ENCODE data around the gene PLA2G4A.

PLA2G4A gene

DNA sequence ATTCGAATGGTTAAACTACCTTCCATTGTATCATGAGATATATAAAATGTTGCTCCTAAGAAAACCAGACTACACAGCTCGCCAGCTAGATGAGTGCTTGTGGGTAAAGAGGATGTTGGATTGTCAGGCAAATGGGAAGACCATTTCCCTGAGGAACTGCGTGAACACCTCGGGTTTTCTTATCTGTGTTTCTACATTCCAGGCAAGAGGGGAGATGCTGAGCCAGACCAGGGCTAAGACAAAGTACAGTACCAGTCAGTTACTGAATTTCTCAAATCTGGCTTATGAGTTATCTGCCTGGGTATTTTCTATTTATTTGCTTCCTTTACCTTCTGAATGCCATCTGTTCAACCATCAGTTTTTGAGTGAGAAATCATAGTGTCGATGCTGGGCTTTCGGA lies 170.8 kb downstream of the PLA2G4A start:
- no peaks in the 10 kb centered on the region for H3K4me1 ChIP-seq (ENCODE audit: control insufficient read depth, insufficient read depth, low read length)
- H3K27me3 ChIP-seq (ENCODE audit: control insufficient read depth, insufficient read depth, low read length): no peaks in the 10 kb centered on the region
- H3K36me3 ChIP-seq (ENCODE audit: control insufficient read depth, insufficient read depth, low read length): no peaks in the 10 kb centered on the region
- H3K9ac ChIP-seq (ENCODE audit: low read length): no peak overlapping the region
- H3K4me3 ChIP-seq (ENCODE audit: low read length): no peak overlapping the region
- H3K27ac ChIP-seq (ENCODE audit: low read depth, low read length): no peak overlapping the region

DNA sequence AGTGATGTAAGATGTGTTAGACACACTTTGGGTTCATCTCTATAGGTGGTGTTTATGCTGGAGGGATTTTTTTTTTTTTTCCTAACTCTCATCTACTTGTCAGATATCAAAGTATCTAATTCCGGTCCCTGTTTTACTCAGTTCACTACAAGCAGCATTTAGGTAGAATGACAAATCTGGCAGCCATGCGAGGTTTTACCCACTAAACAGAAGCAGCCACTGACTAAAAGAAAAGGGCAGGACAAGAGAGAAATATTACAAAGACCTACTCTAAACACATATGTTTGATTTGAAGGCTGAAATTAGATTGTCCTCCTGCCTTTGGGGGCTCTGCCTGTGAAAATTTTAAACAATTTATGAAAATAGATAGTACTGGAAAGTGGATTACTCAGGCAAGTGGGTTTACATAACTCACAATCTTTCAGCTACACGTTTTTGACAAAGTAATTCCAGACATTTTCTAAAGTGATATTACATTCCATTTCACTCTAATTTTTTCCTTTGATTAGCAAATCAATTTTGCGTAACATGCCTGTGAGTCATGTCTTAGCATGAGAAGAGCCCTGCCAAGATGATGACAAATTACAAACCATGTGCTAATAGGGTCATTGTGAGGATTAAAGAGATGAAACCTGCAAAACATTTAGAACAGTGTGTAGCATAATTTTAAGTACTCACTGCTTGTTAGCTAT lies 172.6 kb downstream of the PLA2G4A start:
- H3K27ac ChIP-seq (ENCODE audit: low read depth, low read length): no peak overlapping the region
- no peaks in the 10 kb centered on the region for H3K27me3 ChIP-seq (ENCODE audit: control insufficient read depth, insufficient read depth, low read length)
- H3K36me3 ChIP-seq (ENCODE audit: control insufficient read depth, insufficient read depth, low read length): no peaks in the 10 kb centered on the region
- no peaks in the 10 kb centered on the region for H3K4me1 ChIP-seq (ENCODE audit: control insufficient read depth, insufficient read depth, low read length)
- H3K9ac ChIP-seq (ENCODE audit: low read length): no peak overlapping the region
- H3K4me3 ChIP-seq (ENCODE audit: low read length): no peak overlapping the region

DNA sequence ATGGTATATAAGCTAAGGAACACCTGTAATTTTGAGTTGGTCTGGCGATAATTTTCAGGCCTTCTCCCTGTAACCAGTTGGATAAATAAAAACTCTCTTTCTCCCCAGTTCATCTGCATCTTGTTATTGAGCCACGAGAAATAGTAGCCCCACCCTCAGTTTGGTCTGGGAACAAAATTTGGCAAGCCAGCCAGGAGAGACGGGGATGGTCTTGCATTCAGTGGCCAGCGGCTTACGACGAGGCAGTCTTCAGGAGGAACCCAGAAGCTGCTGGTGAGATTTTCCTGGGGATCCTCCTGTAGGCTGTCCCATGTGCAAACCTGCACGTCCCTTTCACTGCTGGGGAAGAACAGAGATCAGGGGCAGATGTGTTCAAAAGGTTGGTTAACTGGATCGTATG lies 174.6 kb downstream of the PLA2G4A start:
- no peaks in the 10 kb centered on the region for H3K36me3 ChIP-seq (ENCODE audit: control insufficient read depth, insufficient read depth, low read length)
- H3K27ac ChIP-seq (ENCODE audit: low read depth, low read length): no peak overlapping the region
- no peaks in the 10 kb centered on the region for H3K4me1 ChIP-seq (ENCODE audit: control insufficient read depth, insufficient read depth, low read length)
- no peak overlapping the region for H3K4me3 ChIP-seq (ENCODE audit: low read length)
- no peaks in the 10 kb centered on the region for H3K27me3 ChIP-seq (ENCODE audit: control insufficient read depth, insufficient read depth, low read length)
- H3K9ac ChIP-seq (ENCODE audit: low read length): no peak overlapping the region

DNA sequence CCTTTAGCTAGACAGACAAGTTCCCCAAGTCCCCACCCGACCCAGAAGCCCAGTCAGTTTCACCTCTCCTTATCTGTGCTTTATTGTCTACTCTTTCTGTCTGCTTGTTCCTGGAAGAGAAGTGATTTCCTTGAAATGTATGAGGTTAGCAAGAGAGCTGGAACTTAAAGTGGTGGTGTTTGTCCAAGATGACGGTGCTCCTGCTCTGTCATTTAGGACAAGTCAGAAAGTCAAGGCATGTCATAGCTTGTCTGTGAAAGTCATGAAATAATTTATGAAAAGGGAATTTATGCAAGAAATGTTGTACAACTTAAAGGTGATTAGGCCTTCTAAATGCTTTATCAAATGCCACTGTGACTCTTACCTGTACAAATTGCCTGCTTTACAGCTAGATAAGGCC lies 178.1 kb downstream of the PLA2G4A start:
- H3K27me3 ChIP-seq (ENCODE audit: control insufficient read depth, insufficient read depth, low read length): no peaks in the 10 kb centered on the region
- no peaks in the 10 kb centered on the region for H3K4me1 ChIP-seq (ENCODE audit: control insufficient read depth, insufficient read depth, low read length)
- no peak overlapping the region for H3K4me3 ChIP-seq (ENCODE audit: low read length)
- no peak overlapping the region for H3K27ac ChIP-seq (ENCODE audit: low read depth, low read length)
- H3K36me3 ChIP-seq (ENCODE audit: control insufficient read depth, insufficient read depth, low read length): no peaks in the 10 kb centered on the region
- no peak overlapping the region for H3K9ac ChIP-seq (ENCODE audit: low read length)

DNA sequence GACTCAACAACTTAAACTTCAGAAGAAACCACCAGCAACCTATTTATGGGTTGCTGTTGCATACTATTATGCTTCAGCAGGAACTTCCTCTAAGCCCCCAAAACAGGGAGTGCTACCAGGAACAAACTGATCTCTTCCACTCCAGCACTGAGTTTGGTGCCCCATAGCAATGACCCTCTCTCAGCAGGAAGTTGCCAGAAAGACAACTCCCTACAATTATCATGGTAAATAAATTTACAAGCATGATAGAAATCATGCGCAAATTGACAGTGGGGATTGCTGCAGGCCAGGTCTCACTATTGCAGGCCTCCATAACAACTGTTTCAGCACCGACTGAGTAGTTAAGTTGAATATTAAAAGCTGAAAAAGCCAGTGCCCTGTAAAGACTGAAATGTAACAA lies 180.6 kb downstream of the PLA2G4A start:
- Histone ChIP-seq H3K4me1 (ENCODE audit: control insufficient read depth, insufficient read depth, low read length) (no peaks in the 10 kb centered on the region), H3K27me3 (ENCODE audit: control insufficient read depth, insufficient read depth, low read length) (no peaks in the 10 kb centered on the region), H3K36me3 (ENCODE audit: control insufficient read depth, insufficient read depth, low read length) (no peaks in the 10 kb centered on the region), H3K4me3 (ENCODE audit: low read length) (no peak overlapping the region), H3K27ac (ENCODE audit: low read depth, low read length) (no peak overlapping the region), H3K9ac (ENCODE audit: low read length) (no peak overlapping the region)

DNA sequence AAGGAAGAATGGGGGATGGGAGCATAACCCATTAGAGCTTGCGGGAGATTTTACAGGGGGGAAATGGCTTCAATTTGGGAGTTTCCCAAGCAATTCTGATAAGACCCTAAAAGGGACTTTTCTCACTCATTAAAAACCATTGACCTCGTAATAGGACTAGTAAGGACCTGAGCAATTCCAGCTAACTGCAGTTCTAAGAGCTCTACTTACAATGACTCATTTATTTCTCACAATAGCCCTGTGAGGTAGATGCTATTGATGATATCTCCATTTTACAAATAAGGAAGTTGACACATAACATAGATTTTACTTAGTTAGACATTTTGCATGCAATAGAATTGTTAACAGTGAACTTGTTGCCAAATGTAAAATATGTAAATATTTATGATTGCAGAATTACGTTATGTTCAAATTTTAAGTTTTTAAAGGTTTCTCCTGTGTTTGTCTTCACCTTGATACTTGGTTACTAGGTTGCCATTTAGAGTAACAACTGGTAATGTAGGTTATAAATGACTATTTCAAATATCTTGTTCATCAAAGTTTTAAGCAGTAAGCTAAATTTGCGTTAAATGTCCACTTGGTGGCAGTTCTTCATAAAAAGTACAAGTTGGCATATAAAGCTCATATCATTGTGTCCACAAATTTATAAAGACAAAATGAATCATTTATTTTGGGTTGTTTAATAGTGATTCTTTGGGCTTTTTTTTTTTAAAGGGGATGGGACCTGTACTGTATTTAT lies 182.0 kb downstream of the PLA2G4A start:
- H3K27ac ChIP-seq (ENCODE audit: low read depth, low read length): no peak overlapping the region
- no peaks in the 10 kb centered on the region for H3K27me3 ChIP-seq (ENCODE audit: control insufficient read depth, insufficient read depth, low read length)
- no peaks in the 10 kb centered on the region for H3K36me3 ChIP-seq (ENCODE audit: control insufficient read depth, insufficient read depth, low read length)
- H3K4me1 ChIP-seq (ENCODE audit: control insufficient read depth, insufficient read depth, low read length): no peaks in the 10 kb centered on the region
- H3K4me3 ChIP-seq (ENCODE audit: low read length): no peak overlapping the region
- no peak overlapping the region for H3K9ac ChIP-seq (ENCODE audit: low read length)

DNA sequence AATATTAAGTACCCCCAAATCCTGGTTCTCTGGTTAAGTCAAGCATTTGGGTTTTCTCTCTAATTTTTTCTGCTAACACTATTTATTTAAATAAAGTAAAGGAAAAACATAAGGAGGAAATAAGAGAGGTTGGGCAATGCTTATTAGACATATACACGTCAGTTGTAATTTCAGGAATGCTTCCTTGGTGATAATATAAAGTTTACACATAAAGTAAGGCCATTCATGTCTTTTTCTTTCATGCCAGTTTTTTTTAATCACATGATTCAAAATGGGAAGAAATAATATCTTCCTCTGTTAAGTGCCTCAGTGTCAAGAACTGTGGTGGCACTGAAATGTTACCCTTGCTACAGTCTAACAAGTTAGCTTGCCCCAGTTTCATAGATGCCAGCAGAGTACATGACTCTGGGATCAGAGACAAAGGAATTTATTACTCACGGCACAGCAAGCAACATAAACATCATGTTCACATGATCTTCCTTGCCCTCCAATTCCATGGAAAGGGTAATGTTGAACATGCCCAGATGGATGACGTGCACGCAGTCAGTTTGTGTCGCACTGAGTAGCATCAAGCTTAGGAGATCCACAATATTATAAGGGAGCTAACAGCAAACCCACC lies 184.9 kb downstream of the PLA2G4A start:
- Histone ChIP-seq H3K36me3 (ENCODE audit: control insufficient read depth, insufficient read depth, low read length) (no peaks in the 10 kb centered on the region), H3K27ac (ENCODE audit: low read depth, low read length) (no peak overlapping the region), H3K27me3 (ENCODE audit: control insufficient read depth, insufficient read depth, low read length) (no peaks in the 10 kb centered on the region), H3K4me1 (ENCODE audit: control insufficient read depth, insufficient read depth, low read length) (no peaks in the 10 kb centered on the region), H3K9ac (ENCODE audit: low read length) (no peak overlapping the region), H3K4me3 (ENCODE audit: low read length) (no peak overlapping the region)

DNA sequence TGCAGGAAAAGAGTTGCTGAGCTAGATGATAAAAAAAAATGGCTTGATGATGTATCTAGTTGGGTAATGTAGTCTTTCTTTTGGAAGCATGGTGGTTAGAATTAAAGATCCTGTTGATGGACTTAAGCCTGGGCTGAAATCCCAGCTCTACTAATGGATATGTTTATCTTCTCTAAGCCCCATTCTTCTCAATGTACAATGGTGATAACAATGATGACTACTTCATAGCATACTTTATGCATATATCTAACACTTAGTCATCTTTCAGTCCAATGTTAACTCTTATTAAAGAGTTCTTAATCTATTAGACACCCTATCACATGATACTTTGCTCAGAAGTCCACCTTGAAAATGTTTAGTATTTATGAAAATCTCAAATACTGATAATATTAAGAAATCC lies 189.5 kb downstream of the PLA2G4A start:
- Histone ChIP-seq H3K27me3 (ENCODE audit: control insufficient read depth, insufficient read depth, low read length) (no peaks in the 10 kb centered on the region), H3K4me3 (ENCODE audit: low read length) (no peak overlapping the region), H3K4me1 (ENCODE audit: control insufficient read depth, insufficient read depth, low read length) (no peaks in the 10 kb centered on the region), H3K27ac (ENCODE audit: low read depth, low read length) (no peak overlapping the region), H3K36me3 (ENCODE audit: control insufficient read depth, insufficient read depth, low read length) (no peaks in the 10 kb centered on the region), H3K9ac (ENCODE audit: low read length) (no peak overlapping the region)

DNA sequence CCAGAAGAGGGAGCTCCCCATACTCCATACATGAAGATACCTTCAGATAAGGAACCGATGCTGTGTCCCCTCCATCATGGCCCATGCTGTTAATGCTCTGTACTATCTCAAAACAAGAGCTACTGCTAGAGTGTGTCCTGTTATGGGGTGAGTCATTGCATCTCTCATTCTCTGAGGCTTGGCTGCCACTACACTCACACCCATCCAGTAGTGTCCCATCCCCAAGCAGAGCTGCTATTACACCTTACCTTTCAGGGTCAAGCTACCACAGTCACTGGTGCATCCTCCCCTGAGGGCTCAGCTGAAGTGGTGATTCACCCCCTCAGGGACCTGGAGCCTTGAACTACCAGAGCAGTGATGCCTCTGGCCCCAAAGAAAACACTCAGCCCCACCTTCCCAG lies 198.5 kb downstream of the PLA2G4A start:
- Histone ChIP-seq H3K4me3 (ENCODE audit: low read length) (no peak overlapping the region), H3K9ac (ENCODE audit: low read length) (no peak overlapping the region), H3K27ac (ENCODE audit: low read depth, low read length) (no peak overlapping the region), H3K36me3 (ENCODE audit: control insufficient read depth, insufficient read depth, low read length) (no peaks in the 10 kb centered on the region), H3K4me1 (ENCODE audit: control insufficient read depth, insufficient read depth, low read length) (no peaks in the 10 kb centered on the region), H3K27me3 (ENCODE audit: control insufficient read depth, insufficient read depth, low read length) (no peaks in the 10 kb centered on the region)

DNA sequence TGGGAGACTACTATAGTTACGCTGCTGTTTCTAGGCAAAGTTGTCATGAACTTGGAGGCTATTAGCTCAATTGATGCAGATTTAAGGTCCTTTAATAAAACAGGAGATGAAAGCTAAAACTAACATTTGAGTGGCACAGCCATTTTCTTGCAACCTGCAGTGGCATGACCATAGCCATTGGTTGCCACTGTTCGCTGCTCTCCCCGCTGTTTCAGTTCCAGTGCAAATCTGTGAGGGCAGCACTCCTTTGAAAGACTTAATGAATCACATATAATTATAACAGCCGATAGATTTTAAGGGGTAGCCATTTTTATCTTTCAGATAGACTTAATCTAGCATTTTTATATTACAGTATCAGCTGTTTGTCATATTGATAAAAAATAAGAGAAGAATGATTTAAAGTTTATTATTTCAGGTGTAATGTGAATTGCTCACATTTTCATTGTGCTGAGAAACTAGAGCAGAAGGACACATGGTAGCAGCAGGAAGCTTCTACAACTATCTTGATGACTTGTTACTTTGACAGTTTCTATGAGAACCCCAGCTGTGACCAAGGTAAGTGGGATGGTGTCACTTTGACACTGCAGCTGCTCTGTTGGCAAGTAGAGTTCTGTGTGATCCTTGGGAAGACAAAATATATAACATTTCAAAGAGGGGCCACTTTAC lies 203.7 kb downstream of the PLA2G4A start:
- Histone ChIP-seq H3K36me3 (ENCODE audit: control insufficient read depth, insufficient read depth, low read length) (no peaks in the 10 kb centered on the region), H3K9ac (ENCODE audit: low read length) (no peak overlapping the region), H3K4me1 (ENCODE audit: control insufficient read depth, insufficient read depth, low read length) (no peaks in the 10 kb centered on the region), H3K27me3 (ENCODE audit: control insufficient read depth, insufficient read depth, low read length) (no peaks in the 10 kb centered on the region), H3K4me3 (ENCODE audit: low read length) (no peak overlapping the region), H3K27ac (ENCODE audit: low read depth, low read length) (no peak overlapping the region)

DNA sequence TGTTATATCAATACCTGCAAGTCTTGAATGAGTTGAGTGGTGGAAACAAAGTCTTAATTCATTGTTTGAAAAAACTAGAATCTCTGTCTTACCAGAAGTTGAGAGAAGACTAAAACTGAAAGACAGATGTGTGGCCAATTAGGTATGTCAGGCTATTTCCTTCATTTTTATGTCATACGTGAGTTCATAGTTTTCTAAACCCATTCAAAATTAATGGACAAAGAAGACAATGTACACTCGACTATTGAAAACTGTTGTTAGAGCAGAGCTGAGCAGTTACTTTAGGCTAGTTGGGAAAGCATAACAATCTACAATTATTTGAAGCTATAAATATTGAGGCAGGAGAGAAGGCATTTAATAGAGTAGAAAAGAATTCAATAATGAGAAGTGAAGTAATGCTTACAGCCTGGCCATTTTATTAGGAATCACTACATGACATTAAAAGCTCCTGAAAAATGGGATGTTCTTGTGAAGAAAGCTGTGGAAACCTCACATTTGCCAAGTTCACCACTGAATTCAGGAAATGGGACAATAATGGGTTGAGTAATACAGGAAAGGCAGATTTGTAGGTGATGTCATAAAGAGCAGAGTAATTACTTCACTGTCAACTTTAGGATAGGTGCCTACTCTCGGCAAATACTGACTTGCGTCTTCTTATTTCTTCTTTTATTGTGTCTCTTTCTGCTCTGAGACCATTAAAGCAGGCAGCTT lies 204.4 kb downstream of the PLA2G4A start:
- Histone ChIP-seq H3K36me3 (ENCODE audit: control insufficient read depth, insufficient read depth, low read length) (no peaks in the 10 kb centered on the region), H3K27ac (ENCODE audit: low read depth, low read length) (no peak overlapping the region), H3K9ac (ENCODE audit: low read length) (no peak overlapping the region), H3K27me3 (ENCODE audit: control insufficient read depth, insufficient read depth, low read length) (no peaks in the 10 kb centered on the region), H3K4me1 (ENCODE audit: control insufficient read depth, insufficient read depth, low read length) (no peaks in the 10 kb centered on the region), H3K4me3 (ENCODE audit: low read length) (no peak overlapping the region)

Data from rectal smooth muscle tissue (tissue), 1 donor.